IMR-90 (cell line): Measurements from ENCODE around the gene SMARCA2. TPM values are rescaled to one million over a fixed set of nuclear protein-coding genes. Genes with fewer than 3 reads are reported as not detected.

Experiments used
- ATAC-seq: fragments of 200-7000 bp; cut with Tn5 transposase; 2 replicates; pipeline ENCODE4 v1.9.1; 2020; ENCODE audit warnings: low read depth, mild to moderate bottlenecking, moderate library complexity
- BruUV-seq: library from RNA; stranded (reverse); fragments of 400-500 nt; replicated peaks from 2 replicates; lab custom pipeline; 2021; lab: Mats Ljungman, UMichigan
- CTCF ChIA-PET: fragments of 300-600 bp; formaldehyde crosslinking; extraction: SDS; loops from one replicate; lab custom pipeline; 2021; ENCODE audit warnings: antibody characterized with exemption; lab: Yijun Ruan, JAX
- POLR2A ChIA-PET: fragments of 300-600 bp; sonication (Branson Sonifier 250); formaldehyde crosslinking; loops from one replicate; lab custom pipeline; 2022; ENCODE audit warnings: antibody characterized with exemption; ENCODE audit not compliant: unreplicated experiment; lab: Charles Lee
- DNase-seq: peaks from one replicate; pipeline ENCODE4 v3.0.0; 2013
- H2AFZ ChIP-seq: replicated peaks from 2 replicates; pipeline ENCODE3; 2013; ENCODE audit warnings: low read length, mild to moderate bottlenecking; ENCODE audit not compliant: poor library complexity
- H2AK5ac ChIP-seq: 2 replicates; pipeline ENCODE4 v1.6.1; 2013; ENCODE audit warnings: low read depth, low read length, inconsistent platforms
- H2AK9ac ChIP-seq: replicated peaks from 2 replicates; pipeline ENCODE3; 2013; ENCODE audit warnings: mild to moderate bottlenecking, low read depth, low read length, moderate library complexity; ENCODE audit not compliant: poor library complexity
- H2BK120ac ChIP-seq: 2 replicates; pipeline ENCODE4 v1.6.1; 2013; ENCODE audit warnings: low read depth, low read length, inconsistent platforms
- H2BK15ac ChIP-seq: 3 replicates; pipeline ENCODE4 v1.6.1; 2013; ENCODE audit warnings: low read depth, low read length, inconsistent platforms
- H2BK20ac ChIP-seq: 2 replicates; pipeline ENCODE4 v1.6.1; 2013; ENCODE audit warnings: low read depth, mild to moderate bottlenecking, inconsistent platforms, low read length, moderate library complexity
- H2BK5ac ChIP-seq: 2 replicates; pipeline ENCODE4 v1.6.1; 2013; ENCODE audit warnings: mild to moderate bottlenecking, low read depth, low read length, inconsistent platforms; ENCODE audit not compliant: poor library complexity, severe bottlenecking
- H3K14ac ChIP-seq: replicated peaks from 2 replicates; pipeline ENCODE4 v1.6.1; 2013; ENCODE audit warnings: low read depth, low read length, inconsistent platforms
- H3K18ac ChIP-seq: 2 replicates; pipeline ENCODE4 v1.6.1; 2013; ENCODE audit warnings: low read depth, low read length, control low read depth
- H3K23ac ChIP-seq: 2 replicates; pipeline ENCODE4 v1.6.1; 2013; ENCODE audit warnings: low read depth, low read length, inconsistent platforms
- H3K27ac ChIP-seq: 2 replicates; pipeline ENCODE4 v1.5.1; 2013; ENCODE audit warnings: mild to moderate bottlenecking, control low read depth, low read length; ENCODE audit not compliant: insufficient read depth
- H3K27me3 ChIP-seq: 2 replicates; pipeline ENCODE4 v1.6.1; 2013; ENCODE audit warnings: low read length; ENCODE audit not compliant: control insufficient read depth, insufficient read depth
- H3K36me3 ChIP-seq: 2 replicates; pipeline ENCODE4 v1.6.1; 2013; ENCODE audit warnings: low read length, mixed read lengths; ENCODE audit not compliant: control insufficient read depth, insufficient read depth
- H3K4ac ChIP-seq: 2 replicates; pipeline ENCODE4 v1.6.1; 2013; ENCODE audit warnings: low read depth, low read length, inconsistent platforms
- H3K4me1 ChIP-seq: 2 replicates; pipeline ENCODE4 v1.6.1; 2013; ENCODE audit warnings: low read length, mixed read lengths; ENCODE audit not compliant: control insufficient read depth, insufficient read depth
- H3K4me2 ChIP-seq: 2 replicates; pipeline ENCODE4 v1.6.1; 2013; ENCODE audit warnings: low read depth, mild to moderate bottlenecking, control low read depth, low read length, moderate library complexity
- H3K4me3 ChIP-seq: 2 replicates; pipeline ENCODE4 v1.5.1; 2013; ENCODE audit warnings: low read depth, mild to moderate bottlenecking, control low read depth, low read length, moderate library complexity; ENCODE audit not compliant: insufficient read depth
- H3K56ac ChIP-seq: 2 replicates; pipeline ENCODE4 v1.6.1; 2013; ENCODE audit warnings: low read length, inconsistent platforms; ENCODE audit not compliant: insufficient read depth; ENCODE audit errors: extremely low read depth
- H3K79me1 ChIP-seq, 2 experiments: 2 replicates each; pipeline ENCODE4 v1.6.1; 2013; ENCODE audit warnings: low read length in 2 of 2, inconsistent platforms in 1 of 2, low read depth in 1 of 2
- H3K9ac ChIP-seq: 2 replicates; pipeline ENCODE4 v1.6.1; 2013; ENCODE audit warnings: low read depth, low read length, control low read depth
- H3K9me1 ChIP-seq: 2 replicates; pipeline ENCODE4 v1.6.1; 2013; ENCODE audit warnings: low read length, inconsistent platforms; ENCODE audit not compliant: insufficient read depth
- H3K9me3 ChIP-seq: 2 replicates; pipeline ENCODE4 v1.6.1; 2013; ENCODE audit warnings: low read length; ENCODE audit not compliant: control insufficient read depth, insufficient read depth
- H4K20me1 ChIP-seq: 2 replicates; pipeline ENCODE4 v1.6.1; 2013; ENCODE audit warnings: low read length, inconsistent platforms; ENCODE audit not compliant: insufficient read depth
- H4K5ac ChIP-seq: 2 replicates; pipeline ENCODE4 v1.6.1; 2013; ENCODE audit warnings: mild to moderate bottlenecking, low read depth, low read length, control low read depth
- H4K8ac ChIP-seq, 2 experiments: 2 replicates each; pipeline ENCODE4 v1.6.1; 2013; ENCODE audit warnings: low read depth in 2 of 2, low read length in 2 of 2, control low read depth in 1 of 2, inconsistent platforms in 1 of 2
- H4K91ac ChIP-seq: 2 replicates; pipeline ENCODE4 v1.6.1; 2013; ENCODE audit warnings: low read depth, low read length, inconsistent platforms; ENCODE audit not compliant: insufficient read depth
- CEBPB ChIP-seq: IDR thresholded peaks from 2 replicates; pipeline ENCODE4 v1.6.1; 2012; ENCODE audit warnings: low read depth, low read length, improper control_type of control experiment
- CHD1 ChIP-seq: IDR thresholded peaks from 2 replicates; pipeline ENCODE4 v1.6.1; 2012; ENCODE audit warnings: low read depth, low read length, improper control_type of control experiment
- CTCF ChIP-seq: conservative IDR thresholded peaks from 2 replicates; pipeline ENCODE4 v1.5.1; 2012; ENCODE audit warnings: mild to moderate bottlenecking, low read depth, low read length, improper control_type of control experiment
- MAZ ChIP-seq: IDR thresholded peaks from 2 replicates; pipeline ENCODE4 v1.6.1; 2012; ENCODE audit warnings: low read depth, mild to moderate bottlenecking, low read length, improper control_type of control experiment, moderate library complexity, borderline replicate concordance
- NFE2L2 ChIP-seq: fragments of 150-350 bp; IDR thresholded peaks from 2 replicates; pipeline ENCODE4 v1.6.1; 2016; ENCODE audit warnings: low read depth, mild to moderate bottlenecking, low read length
- RAD21 ChIP-seq: IDR thresholded peaks from 2 replicates; pipeline ENCODE4 v1.6.1; 2012; ENCODE audit warnings: low read length, improper control_type of control experiment
- RCOR1 ChIP-seq: IDR thresholded peaks from 2 replicates; pipeline ENCODE4 v1.6.1; 2012; ENCODE audit warnings: mild to moderate bottlenecking, low read length, improper control_type of control experiment; ENCODE audit not compliant: insufficient replicate concordance
- WGBS, 2 experiments: methylation state at CpG; one replicate each; pipeline versions ENCODE4 v1.1.5 to v1.1.7; 2013; ENCODE audit warnings: missing lambda C conversion rate in 2 of 2; ENCODE audit not compliant: insufficient read length in 1 of 2; ENCODE audit errors: extremely low coverage in 2 of 2; 5-methylcytosine and 5-hydroxymethylcytosine counted together
- dilution Hi-C: fragments of 300-500 bp; cut with HindIII; formaldehyde crosslinking; loops from one replicate; pipeline ENCODE4 v1.14.3; 2018; ENCODE audit warnings: low sequenced_read_pairs; ENCODE audit not compliant: unreplicated experiment
- in situ Hi-C: fragments of 300-500 bp; cut with MboI; formaldehyde crosslinking; loops from 3 replicates; pipeline ENCODE4 v1.14.3; 2019; ENCODE audit warnings: low sequenced_read_pairs, inconsistent platforms, mixed read lengths
- intact Hi-C: fragments of 100-400 bp; cut with micrococcal nuclease; formaldehyde crosslinking; loops from 2 replicates; pipeline ENCODE4 v1.10.0; 2022
- polyA plus RNA-seq, 3 experiments: library from polyadenylated mRNA; depleted of rRNA; stranded (reverse); fragments of >200 nt; gene quantifications; 2 replicates each; pipeline ENCODE4 v1.2.3, GENCODE V29; 2012; ENCODE audit warnings: low replicate concordance in 1 of 3
- total RNA-seq: library from RNA; depleted of rRNA; stranded (reverse); fragments of >200 nt; gene quantifications from 2 replicates; pipeline ENCODE4 v1.2.3, GENCODE V29; 2012

Gene SMARCA2
- total and polyA plus RNA-seq, 2 of the 4 experiments (the other 2 are of a cell fraction), result 25.3 to 26.7 TPM

- no peak overlapping the region for H2AFZ ChIP-seq
- in situ Hi-C loops (no loop called here), intact Hi-C loops (no loop called here), dilution Hi-C loops (no loop called here)
- ChIA-PET CTCF (no interaction called here), POLR2A (no interaction called here)
- H2BK120ac ChIP-seq, result no peak overlapping the region
- DNase-seq (no peak), ATAC-seq (no peak)
- H2BK5ac ChIP-seq, result no peak overlapping the region
- no peak overlapping the region for H4K8ac ChIP-seq
- no peak overlapping the region for H3K4me3 ChIP-seq
- BruUV-seq, result no TSS peak
- no peak overlapping the region for H3K23ac ChIP-seq
- no peaks in the 10 kb centered on the region for H3K4me1 ChIP-seq
- H3K4me2 ChIP-seq, result no peak overlapping the region
- H3K9ac ChIP-seq, result no peak overlapping the region
- H3K56ac ChIP-seq, result no peak overlapping the region
- no peak overlapping the region for H4K5ac ChIP-seq
- H3K9me3 ChIP-seq, result no peaks in the 10 kb centered on the region
- no peak overlapping the region for H2AK5ac ChIP-seq
- H2BK20ac ChIP-seq, result no peak overlapping the region
- no peak overlapping the region for H4K91ac ChIP-seq
- TF ChIP-seq RCOR1 (no peak), CHD1 (no peak), NFE2L2 (no peak), RAD21 (no peak), CEBPB (no peak), CTCF (no peak), MAZ (no peak)
- no CpG with 5 or more reads among the region's 6 CpGs for WGBS, 2 experiments
- no peak overlapping the region for H2AK9ac ChIP-seq
- H3K4ac ChIP-seq, result no peak overlapping the region
- no peak overlapping the region for H3K27ac ChIP-seq
- no peak overlapping the region for H3K14ac ChIP-seq
- no peaks in the 10 kb centered on the region for H3K36me3 ChIP-seq
- peaks cover 5% of the 10 kb centered on the region for H3K27me3 ChIP-seq
- no peaks in the 10 kb centered on the region for H3K79me1 ChIP-seq
- H3K9me1 ChIP-seq, result no peaks in the 10 kb centered on the region
- H4K20me1 ChIP-seq, result no peaks in the 10 kb centered on the region
- H2BK15ac ChIP-seq, result no peak overlapping the region
- H3K18ac ChIP-seq, result no peak overlapping the region
Measured at GRCh38 chr9:1996156-1996555, 19.0 kb upstream of the SMARCA2 start.
